ENCODE measurements around the gene NAV1. TPM values are rescaled to one million over a fixed set of nuclear protein-coding genes. Genes with fewer than 3 reads are reported as not detected.
A peak's percentile ranks its signal among the peaks of the same experiment; 100 is the strongest.
"Not testable (repeated sequence)": the region's sequence is repeated elsewhere in the genome, so short reads cannot be mapped to it uniquely, and the experiment has no call there.

NAV1 gene, protein sequence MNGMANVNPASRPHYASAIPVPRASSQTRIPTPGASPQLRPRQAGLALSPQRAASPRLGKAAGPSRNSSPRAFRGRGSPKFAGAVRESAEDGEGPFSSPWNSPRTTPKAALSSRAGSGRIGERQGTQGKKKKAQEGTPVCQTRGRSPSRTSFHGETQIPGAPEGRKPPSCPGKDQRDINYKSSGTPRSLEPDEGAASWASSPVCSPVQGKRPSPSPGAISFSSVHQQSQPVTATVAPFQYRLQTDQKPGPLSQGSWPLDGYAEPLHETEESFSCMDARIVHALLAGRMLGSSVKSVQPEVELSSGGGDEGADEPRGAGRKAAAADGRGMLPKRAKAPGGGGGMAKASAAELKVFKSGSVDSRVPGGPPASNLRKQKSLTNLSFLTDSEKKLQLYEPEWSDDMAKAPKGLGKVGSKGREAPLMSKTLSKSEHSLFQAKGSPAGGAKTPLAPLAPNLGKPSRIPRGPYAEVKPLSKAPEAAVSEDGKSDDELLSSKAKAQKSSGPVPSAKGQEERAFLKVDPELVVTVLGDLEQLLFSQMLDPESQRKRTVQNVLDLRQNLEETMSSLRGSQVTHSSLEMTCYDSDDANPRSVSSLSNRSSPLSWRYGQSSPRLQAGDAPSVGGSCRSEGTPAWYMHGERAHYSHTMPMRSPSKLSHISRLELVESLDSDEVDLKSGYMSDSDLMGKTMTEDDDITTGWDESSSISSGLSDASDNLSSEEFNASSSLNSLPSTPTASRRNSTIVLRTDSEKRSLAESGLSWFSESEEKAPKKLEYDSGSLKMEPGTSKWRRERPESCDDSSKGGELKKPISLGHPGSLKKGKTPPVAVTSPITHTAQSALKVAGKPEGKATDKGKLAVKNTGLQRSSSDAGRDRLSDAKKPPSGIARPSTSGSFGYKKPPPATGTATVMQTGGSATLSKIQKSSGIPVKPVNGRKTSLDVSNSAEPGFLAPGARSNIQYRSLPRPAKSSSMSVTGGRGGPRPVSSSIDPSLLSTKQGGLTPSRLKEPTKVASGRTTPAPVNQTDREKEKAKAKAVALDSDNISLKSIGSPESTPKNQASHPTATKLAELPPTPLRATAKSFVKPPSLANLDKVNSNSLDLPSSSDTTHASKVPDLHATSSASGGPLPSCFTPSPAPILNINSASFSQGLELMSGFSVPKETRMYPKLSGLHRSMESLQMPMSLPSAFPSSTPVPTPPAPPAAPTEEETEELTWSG (N-terminal part only)
- 174 TPM for polyA plus RNA-seq (2013, experiment 1 of 2; ENCODE audit: insufficient read length)
- polyA plus RNA-seq (2013, experiment 2 of 2; ENCODE audit: insufficient read length): 181 TPM

DNA sequence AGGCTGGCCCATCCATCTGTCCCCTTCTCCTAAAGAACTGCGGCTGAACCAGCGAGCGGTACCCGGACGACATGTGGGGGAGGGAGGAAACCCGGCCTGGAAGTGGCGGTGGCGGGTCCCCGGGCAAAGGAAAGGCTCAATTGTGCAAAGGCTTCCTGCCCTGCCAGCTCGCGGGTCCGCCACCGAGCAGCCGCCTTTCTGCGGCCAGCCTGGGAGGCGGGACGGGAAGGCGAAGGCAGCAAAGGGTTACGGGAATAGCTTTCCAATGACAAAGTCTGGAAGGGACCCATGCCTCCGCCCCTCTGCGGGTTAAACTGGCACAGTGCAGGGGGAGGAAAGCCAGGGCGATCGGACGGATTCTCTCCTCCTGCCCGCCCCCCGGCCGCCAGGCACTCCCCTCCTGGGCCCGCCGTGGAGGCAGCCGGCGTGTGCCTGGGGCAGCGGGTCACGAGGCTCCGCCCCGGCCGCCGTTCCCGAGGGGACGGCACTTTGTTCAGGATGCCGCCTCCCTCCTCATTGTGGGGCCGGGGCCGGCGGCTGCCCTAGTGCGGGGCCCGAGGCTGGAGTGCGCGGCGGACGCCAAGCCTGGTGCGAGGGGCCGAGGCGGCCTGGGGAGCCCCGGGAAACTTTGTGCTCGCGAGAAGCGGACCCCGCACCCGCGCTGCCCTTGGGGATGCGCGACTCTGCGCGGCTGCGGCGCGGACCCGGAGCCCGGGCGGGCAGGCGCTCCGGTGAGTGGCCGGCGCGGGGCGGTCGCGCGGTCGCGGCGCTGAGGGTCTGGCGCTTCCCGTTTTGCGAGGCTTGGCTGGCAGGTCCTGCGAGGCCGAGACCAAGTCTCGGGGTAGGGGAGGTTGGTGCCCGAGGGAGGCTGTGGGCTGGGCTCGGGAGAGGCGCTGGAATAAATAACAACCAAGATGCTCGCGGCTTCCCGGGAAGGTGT is at the start of gene NAV1:
Gene NAV1 (plus strand): TSS at position 516 of the 940 bp plus-strand sequence. CDS start 83,758 bp downstream, outside the sequence.
- DNase-seq: peak; percentile 96

DNA sequence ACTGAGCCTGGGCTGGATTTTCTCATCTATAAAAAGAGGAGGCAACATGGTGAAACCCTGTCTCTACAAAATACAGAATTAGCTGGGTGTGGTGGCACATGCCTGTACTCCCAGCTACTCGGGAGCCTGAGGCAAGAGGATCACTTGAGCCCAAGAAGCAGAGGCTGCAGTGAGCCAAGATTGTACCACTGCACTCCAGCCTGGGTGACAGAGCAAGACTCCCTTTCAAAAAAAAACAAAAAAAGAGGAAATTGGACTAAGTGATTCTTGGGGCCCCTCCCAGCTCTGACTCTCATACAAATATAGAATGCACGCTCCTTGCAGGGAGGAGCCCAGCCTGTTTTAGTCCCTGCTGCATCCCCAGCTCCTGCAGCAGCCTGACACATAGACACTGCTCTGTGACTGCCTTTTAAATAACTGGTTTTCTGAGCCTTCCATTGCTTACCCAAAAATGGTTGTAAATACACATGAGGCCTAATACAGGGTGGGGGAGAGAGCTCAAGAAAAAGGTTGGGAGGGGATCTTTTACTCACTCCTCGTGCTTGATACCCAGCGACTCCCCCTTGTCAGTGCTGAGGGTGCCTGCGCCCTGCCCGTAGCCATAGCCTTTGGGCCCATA is 49.2 kb upstream of the NAV1 start:
- DNase-seq: peak; percentile 46

DNA sequence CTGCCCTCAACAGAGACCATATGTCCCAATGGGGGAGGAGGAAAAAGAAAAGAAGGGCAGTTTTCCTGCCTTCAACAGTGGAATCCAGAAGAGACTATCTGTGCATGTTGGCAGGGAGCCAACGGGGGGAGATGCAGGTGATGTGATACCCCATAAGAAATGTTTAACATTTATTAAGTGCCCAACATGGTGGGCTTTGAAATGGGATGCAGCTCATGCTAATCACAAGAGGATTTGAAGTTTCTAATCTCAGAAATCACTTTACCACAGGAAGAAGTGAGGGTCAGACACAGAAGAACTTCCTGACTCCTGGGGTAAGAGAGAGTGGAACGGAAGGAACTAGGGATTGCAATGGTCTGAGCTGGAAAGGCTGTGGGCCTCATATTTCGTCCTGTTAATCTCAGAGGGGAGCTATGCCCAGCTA is 48.2 kb upstream of the NAV1 start:
- DNase-seq: no peak

DNA sequence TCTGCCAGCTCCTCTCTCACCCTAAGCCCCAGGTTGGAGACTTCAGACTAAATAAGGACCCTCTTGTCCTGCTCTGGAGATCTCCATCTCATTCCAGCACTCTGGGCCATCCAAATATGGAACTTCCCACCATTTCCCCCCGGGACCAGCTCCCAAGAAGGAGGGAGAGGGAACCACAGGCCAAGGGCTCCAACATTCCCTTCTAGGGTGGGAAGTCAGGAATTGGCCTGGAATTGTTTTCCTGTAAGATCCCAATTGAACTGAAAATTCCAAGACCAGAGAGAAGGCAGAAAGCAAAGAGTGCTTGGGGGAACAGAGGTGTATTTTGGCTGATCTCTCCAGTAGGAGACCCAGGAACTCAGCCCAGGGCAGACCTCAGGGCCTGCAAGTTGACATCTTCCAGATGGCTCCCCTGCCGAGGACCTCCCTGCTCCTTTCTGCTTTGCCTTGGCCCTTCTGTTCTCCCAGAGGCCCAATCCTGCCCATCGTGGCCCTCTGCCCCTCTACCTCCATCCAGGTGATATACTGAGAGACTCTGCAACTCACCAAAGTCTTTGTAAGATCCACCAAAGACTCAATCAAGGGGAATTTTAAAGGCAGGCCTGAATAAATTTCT is 46.9 kb upstream of the NAV1 start:
- peak; percentile 89 for DNase-seq

DNA sequence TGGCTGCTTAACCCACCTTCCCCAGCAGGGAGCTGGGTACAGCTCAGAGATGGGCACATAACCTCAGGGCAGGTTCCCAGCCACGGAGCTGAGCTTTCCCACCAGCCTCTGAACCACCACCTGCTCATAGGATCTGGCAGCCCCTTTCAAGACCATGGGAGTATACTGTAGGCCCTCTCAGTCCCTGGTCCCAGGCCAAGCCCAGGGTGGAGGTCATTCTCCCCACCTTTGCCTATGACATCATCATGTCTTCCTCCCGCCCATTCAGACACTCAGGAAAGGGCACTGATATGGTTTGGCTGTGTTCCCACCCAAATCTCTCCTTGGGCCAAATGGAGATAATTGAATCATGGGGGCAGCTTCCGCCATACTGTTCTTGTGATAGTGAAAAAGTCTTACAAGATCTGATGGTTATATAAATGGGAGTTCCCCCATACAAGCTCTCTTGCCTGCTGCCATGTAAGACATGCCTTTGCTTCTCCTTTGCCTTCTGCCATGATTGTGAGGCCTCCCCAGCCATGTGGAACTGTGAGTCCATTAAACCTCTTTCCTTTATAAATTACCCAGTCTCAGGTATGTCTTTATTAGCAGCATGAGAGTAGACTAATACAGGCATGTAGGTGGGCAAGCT is 45.8 kb upstream of the NAV1 start:
- DNase-seq: not testable (repeated sequence)

DNA sequence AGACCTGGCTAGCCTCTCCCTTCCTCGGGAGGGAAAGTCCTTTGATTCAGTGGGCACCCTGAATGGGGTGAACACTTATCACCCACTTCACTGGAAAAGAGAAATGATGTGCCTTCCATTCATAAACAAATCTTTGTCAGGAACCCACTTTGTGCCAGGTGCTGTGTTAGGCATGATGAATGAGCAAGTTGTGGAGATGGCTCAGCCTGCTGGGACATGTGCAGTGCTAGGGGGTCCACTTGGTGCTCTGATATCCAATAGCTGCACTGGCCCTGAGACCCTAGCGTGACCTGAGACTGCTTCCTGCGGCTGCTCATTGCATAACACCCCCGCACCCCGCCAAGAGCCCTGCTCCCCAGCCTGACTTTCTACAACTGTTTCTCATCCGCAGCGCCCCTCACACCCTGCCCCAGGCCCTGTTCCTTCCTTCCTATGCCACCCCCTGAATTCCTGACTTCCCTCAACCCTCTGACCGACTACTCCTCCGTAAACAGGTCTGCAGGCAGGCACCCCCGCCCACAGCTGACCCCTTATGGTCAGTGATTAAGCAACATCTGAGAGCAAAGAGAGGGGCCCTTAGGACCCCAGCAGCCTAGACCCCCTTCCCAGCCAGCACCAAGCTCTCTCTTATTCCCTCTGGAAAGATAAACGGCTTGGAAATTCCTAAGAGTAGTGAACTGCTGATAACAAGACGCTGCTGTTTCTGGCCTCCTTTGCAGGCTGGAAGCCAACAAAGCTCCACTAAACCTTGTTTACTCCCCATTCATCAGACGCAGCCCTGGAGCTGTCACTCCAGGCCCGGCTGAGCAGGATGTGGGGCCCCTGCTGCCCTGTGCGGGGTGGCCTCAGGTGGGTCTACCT is 44.9 kb upstream of the NAV1 start:
- DNase-seq: no peak

DNA sequence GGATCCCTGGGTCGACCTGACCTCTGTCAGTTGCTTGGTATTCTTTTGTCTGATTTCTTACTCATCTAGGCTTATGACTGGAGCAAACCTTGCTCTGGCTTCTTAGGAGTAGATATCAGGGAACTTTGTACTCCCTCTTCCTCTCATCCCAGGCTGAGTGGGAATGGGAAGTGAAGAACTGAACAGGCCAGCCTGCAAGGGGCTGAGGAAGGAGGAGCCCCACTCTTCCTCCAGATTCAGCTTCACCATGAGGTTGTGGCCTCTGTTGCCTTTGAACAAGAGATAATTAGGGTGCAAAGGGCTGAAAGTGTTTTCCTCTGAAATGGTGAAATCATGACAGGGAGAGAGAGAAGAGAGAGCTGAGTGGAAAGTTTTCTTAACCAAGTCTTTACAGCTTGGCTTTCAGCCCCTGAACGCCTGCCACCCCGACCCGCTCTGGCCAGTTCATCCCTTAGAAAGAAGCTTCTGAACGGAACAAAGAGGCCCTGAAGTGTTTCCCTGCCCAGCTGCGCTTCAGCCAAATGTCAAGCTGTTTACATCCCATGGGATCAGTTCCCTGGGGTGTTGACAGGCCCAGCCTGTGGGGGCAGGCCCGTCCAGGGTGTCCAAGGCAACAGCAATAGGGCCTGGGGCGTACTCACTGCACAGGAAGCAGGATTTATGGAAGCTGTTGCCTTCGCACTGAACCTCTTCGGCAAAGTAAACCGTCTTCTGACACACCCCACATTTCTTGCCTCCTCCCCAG is 43.2 kb upstream of the NAV1 start:
- DNase-seq: no peak

DNA sequence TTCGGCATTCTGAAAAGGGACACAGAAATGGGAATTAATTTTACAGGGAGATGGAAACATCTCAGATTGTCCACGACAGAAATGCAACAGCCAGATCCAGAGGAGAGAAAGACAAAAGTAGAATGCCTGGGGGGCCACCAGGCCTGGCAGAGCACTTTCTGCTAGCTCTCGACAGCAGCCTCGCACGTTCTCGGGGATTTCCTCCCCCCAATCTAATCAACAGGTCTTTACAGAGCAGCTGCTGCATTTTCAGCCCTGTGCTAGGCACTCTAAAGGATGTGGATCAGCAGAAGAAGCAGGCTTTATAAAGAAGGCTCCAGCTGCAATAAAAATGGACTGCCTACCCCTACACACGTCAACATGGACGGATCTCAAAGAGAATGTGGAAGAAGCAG is 42.6 kb upstream of the NAV1 start:
- DNase-seq: no peak

DNA sequence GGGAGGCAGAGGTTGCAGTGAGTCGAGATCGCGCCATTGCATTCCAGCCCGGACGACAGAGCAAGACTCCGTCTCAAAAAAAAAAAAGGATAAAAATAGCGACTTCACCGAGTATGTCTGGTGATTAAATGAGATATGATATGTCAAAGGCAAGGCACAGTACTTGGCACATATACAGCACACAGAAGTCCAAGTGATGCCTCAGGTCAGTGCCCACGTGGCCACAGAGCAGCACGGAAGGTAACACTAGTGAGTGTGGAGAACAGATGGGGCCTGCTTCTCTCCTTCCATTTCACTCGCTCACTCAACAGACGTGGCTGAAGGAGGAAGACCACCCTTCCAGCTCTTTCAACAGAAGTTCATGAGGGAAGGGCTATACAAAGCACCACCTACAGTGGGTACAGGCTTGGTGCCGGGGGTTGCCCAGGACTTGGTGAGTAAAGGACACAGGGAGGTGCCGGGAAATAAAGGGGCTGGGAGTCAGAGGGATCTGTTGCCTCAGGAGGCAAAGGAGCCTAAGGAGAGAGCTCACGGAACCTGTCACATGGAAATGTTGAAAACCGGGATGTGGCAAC is 40.9 kb upstream of the NAV1 start:
- no peak for DNase-seq

DNA sequence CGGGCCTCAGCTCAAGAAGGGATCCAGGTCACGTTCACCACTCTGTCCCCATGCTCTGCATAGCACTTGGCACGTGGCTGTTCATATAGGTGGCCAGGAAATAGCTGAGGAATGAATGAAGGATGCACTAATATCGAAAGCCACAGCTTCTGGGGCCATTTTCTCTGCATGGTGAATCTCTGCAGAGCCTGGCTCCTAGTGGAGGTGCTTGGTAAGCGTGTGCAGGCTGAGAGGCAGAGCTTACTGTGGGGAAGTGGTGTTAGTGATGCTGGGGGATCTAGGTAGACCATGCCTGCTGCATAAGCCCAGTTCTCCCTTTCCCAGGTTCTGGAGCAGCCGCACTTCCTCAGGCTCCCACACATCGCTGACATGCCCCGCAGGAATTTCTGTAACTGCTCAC is 40.3 kb upstream of the NAV1 start:
- DNase-seq: no peak

DNA sequence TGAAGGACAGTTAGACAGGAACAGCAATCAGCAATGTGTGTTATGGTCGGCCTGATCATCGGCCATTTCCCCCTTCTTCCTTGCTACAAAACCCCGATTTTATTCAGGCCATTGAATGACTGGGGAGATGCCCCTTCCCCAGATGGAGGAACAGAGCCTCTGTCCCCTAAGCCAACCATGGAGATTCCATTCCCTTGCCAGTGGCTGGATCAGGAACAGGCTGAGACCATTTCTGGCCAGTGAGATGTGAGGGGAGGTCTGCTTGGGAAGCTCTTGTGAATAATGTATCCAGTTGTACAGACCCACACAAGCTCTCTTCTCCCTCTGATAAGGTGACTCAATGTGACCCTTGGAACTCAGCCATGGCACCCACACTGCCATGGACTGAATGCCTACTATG is 39.7 kb upstream of the NAV1 start:
- no peak for DNase-seq

DNA sequence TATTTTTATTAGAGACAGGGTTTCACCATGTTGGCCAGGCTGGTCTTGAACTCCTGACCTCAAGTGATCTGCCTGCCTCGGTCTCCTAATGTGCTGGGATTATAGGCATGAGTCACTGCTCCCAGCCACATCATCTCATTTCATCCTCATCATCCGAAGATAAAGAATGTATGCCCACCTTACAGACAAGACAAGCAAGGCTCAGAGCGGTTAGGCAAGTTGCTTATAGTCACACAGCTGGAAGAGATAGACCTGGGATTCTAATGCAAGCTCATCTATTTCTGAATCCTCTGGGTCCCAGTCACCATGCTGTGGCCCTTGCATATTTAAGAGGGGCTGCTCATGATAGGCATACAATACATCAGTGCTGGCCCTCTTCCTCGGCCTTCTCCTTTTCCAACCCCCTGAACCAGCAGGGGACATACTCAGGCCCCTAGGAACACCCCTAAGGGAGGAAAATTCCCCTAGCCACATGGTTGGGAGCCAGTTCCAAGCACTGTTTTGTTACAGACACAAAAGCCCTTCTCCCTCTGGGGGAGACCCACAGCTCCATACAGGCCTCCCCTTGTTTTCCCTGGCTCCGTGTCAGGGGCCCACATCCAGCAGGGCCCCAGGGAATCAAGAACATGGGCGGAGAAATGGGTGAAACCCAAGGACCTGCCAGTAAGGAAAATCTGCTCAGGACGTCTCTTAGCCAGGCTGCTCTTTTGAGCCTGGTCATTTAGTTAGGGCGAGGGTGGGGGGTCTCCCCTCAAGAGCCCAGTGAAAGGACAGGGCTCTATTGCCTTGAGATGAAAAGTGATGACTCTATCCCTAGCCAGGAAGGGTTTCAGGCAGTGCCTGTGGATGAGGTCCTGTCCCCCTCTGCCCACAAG is 38.9 kb upstream of the NAV1 start:
- DNase-seq: no peak

DNA sequence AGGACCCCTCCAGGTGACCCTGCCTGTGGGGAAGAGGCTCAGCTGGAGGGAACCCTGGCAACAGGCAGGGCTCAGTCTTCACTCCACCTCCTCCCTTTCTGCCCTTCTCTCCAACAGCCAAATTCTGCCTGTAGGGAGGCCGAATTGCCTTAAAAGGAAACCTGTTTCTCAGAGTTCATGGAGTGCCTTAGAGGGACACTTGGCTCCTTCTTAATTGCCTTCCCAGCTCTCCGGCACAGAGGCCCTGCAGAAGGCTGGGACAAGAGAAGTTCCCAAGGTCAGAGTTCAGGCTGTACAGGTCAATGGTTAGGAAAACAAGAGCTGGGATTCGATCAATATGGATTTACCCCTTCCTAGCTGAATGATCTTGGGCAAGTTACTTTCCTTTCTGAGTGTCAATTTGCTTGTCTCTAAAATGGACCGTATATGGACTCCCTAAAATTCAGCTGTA is 38.2 kb upstream of the NAV1 start:
- peak; percentile 60 for DNase-seq

DNA sequence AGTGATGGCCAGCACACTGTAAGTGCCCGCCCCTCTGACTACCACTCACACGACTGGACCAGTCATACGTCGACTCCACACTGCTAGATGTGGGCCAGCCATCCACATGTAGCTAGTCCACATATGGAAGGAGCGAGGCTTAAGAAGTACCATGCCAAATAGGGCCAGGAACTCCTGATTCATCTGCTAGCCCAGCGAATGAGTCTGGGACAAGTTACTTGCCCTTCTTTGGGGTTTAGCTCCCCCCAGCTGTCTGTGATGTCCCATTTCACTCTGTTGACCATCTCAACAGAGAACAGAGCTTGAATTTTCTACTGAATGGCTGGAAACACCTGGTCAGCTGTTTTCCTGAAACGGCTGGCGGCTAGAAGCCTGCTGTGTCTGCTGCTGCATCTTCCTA is 37.8 kb upstream of the NAV1 start:
- DNase-seq: peak; percentile 73

DNA sequence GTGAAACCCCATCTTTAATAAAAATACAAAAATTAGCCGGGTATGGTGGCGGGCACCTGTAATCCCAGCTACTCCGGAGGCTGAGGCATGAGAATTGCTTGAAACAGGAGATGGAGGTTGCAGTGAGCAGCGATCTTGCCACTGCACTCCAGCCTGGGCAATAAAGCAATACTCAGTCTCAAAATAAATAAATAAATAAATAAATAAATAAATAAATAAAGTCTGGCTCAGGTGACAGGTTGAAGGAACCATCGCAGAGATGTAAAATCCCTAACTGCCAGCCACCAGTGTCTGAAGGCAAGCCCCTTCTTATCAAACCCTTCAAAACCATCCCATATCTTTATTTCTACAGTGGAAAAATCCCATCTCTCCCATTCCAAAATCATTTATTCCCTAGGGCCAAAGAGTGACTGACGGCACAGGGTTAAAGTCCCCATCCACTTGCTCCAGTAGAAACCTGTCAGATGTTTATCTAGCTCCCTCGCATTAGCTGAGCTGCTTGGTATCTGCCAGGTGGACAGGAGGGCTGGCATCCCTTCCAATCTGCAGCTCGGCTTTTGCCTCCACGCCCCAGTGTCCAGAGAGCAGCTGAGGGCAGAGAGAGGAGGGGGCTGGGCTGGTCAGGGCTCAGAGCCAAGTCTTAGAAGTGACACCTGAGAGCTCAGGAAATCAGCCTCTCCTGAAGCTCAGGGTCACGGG is 37.0 kb upstream of the NAV1 start:
- no peak for DNase-seq

DNA sequence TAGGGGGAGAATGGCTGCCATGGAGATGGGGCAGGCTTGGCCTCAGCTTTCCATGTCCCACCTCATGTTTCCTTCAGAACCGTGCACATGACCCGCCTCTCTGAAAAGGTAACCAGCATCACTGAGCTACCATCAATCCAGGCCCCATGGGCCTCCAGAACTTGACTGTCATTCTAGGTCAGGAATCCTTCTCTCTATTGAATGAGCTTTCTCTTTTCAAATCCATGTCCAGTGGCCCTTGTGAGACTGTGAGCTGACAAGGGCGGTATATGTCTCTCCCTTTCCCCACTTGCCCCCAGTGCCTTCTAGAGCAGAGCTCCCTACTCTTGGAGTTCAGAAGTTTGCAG is 36.4 kb upstream of the NAV1 start:
- no peak for DNase-seq
